GM21526 (cell line): Measurements from ENCODE around the gene RPS15.
"Not testable (repeated sequence)": the region's sequence is repeated elsewhere in the genome, so short reads cannot be mapped to it uniquely, and the experiment has no call there.

Source experiments
- ATAC-seq: cut with Tn5 transposase; IDR thresholded peaks from one replicate; pipeline ENCODE4 v1.9.1; 2021; ENCODE audit warnings: moderate library complexity; ENCODE audit not compliant: unreplicated experiment, low FRiP score

RPS15 gene

DNA sequence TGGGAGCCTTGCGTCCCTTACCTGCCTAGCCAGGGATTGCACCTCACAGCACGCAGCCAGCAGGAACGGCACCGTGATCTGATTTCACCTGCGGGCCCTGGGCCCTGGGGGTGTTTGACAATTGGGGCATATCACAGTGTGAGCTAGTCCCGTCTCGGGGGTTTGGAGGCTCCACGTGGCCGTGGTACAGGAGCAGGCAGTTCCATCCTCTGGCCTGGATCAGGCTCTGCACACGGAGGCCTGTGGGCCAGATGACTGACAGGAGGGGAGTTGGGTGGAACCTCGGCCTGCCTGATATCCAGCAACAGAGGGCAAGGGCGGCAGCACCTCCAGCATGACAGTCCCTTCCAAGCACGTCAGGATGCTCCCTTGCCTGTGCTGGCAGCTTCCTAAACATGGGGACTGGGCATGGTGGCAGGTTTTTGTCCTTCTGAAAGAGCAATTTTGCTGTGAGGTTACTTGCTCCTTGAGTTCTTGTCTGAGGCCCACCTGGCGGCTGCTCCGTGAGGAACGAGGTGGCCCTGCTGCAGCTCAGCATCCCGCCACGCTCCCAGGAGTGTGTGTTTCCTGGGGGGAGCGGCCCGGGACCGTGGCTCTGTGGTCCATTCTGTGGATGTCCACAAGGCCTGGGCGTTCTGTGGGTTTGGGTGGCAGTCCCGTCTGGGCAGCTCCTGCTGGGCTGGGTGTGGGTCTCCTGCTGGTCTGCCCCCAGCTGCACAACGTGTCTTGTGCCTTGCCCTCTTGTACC lies 6.3 kb upstream of the RPS15 start:
- no peak for ATAC-seq

DNA sequence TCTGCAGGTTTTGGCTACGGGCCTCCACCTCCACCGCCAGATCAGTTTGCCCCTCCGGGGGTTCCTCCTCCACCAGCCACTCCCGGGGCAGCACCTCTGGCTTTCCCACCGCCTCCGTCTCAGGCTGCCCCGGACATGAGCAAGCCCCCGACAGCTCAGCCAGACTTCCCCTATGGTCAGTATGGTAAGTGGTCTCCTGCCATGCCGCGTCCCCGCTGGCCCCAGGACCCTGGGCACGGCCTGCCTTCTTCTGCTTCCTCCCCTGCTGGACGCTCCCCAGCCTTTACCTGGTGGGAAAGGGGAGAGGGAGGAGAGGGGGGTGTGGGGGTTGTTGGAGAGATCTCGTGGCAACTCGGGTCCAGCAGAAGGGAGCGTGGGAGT lies 5.7 kb upstream of the RPS15 start:
- no peak for ATAC-seq

DNA sequence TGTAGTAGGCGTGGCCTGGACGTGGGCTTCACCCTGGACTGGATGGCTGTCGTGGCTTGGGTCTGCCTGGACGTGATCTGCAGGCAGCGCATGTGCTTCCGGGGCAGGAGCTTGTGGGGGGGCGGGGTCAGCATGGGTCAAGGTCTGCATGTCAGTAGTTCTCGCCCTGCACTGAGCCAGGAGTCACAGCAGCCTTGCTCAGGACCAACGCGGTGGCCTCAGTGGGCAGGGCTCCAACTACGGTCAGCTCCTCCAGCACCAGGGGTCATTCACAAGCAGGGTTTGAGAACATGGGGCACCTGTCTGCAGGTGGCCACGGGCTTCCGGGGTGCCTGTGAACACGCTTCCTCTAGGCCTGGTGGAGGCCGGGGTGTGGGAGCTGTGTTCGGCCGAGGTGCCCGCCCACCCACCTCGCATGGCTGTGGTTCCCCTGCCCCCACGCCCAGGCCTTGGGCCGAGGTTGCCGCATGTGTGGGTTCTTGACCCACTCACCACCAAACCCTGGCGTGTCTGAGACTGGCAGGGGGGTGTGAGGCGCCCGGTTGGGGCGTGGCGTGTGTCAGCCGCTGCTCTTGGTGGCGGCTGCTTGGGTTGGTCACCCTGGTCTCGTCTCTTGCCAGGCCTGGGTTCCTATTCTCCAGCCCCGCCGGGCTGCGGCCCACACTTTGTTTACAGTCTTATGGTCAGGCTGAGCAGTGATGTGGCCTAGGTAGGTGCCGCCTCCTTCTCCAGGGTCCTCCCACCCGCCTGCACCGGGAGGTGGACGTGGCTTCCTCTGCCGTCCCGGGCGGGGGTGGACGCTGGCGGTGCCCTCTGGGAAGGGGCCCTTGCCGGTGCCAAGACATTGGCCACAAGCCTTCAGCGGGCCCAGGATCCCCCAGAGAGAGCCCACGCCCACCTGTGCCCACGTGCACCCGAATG lies 4.8 kb upstream of the RPS15 start:
- no peak for ATAC-seq

DNA sequence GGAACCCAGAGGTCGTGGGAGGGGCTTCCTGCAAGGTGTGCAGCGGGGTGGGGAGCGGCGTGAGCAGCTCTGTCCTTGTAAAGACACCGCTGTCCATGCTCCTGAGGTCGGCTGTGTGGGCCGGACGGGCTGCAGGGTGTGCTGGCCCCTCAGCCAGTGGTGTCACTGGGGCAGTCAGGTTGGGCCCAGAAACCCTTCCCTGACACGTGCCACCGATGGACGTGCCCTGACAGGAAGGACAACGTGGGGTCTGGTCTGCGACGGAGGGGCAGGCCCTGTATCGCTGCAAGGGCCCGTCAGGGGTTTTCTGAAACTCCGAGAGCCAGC lies 4.2 kb upstream of the RPS15 start:
- no peak for ATAC-seq

GRCh38 chr19:1434577-1435060 lies 3.6 kb upstream of the RPS15 start:
- ATAC-seq: no peak

GRCh38 chr19:1435378-1435989 lies 2.7 kb upstream of the RPS15 start:
- no peak for ATAC-seq

GRCh38 chr19:1437609-1438008 lies 587 bp upstream of the RPS15 start:
- no peak for ATAC-seq

GRCh38 chr19:1438933-1439354 lies 748 bp downstream of the RPS15 start:
- no peak for ATAC-seq

DNA sequence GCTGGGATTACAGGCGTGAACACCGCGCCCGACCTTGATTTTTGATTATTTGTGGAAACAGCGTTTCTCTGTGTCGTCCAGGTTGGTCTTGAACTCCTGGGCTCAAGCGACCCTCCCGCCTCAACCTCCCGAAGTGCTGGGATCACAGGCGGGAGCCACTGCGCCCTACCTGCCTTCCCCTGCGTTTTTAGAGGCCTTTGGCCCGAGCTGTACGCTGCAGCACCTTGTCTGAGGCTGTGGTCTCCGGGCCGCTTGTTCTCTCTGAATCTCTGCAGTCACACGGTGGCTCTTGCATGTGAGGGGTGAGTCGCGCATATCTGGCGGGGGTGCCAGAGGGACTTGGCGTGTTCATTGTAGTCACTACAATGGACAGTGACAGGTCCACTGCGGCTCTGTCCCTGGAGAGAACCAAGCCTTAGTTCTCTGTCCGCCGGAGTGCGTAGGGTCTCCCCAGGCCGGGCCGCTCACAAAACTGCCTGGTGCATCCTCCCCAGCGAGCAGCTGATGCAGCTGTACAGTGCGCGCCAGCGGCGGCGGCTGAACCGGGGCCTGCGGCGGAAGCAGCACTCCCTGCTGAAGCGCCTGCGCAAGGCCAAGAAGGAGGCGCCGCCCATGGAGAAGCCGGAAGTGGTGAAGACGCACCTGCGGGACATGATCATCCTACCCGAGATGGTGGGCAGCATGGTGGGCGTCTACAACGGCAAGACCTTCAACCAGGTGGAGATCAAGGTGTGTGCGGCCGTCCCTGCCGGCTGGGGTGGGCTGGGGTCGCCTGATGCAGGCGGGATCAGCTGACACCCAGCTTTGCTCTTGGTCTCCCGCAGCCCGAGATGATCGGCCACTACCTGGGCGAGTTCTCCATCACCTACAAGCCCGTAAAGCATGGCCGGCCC lies 1.6 kb downstream of the RPS15 start:
- ATAC-seq: not testable (repeated sequence)

DNA sequence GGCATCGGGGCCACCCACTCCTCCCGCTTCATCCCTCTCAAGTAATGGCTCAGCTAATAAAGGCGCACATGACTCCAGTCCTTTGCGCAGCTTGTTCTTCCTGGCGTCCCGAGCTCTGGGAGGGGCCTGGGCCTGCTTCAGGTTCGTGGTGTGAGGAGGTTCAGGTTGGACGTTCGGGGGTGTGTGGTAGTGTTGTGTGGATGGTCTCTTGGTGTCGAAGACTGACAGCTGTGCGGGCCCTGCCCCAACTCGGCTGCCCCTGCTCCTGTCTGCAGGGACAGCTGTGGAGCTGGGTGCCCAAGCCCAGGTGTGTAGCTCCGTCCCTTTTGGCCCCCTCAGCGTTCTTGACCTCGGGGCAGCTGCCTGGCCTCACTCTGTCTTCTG lies 2.2 kb downstream of the RPS15 start:
- no peak for ATAC-seq

DNA sequence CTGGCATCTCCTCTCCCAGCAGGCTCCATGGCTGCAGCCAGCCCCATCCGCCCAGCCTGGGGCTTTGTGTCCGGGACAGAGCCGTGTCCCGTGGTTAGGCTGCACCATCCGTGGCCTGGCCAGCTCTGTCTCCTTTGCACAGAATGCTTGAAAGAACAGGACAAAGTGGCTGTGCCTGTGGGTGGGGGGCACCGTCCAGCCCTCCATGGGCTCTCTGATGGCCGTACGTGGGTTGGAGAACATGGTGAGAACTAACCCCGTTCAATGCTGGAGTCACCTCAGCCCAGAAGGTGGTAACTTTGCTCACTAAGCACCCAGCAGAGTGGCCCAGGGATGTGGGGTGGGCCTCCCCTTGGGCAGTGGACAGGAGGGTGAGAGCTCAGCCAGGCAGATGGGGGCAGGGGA lies 2.8 kb downstream of the RPS15 start:
- ATAC-seq: no peak

- ATAC-seq: no peak
Measured at GRCh38 chr19:1441677-1442438, 3.7 kb downstream of the RPS15 start.

- peak; percentile 47 for ATAC-seq
Measured at GRCh38 chr19:1445185-1445931, 7.2 kb downstream of the RPS15 start.

DNA sequence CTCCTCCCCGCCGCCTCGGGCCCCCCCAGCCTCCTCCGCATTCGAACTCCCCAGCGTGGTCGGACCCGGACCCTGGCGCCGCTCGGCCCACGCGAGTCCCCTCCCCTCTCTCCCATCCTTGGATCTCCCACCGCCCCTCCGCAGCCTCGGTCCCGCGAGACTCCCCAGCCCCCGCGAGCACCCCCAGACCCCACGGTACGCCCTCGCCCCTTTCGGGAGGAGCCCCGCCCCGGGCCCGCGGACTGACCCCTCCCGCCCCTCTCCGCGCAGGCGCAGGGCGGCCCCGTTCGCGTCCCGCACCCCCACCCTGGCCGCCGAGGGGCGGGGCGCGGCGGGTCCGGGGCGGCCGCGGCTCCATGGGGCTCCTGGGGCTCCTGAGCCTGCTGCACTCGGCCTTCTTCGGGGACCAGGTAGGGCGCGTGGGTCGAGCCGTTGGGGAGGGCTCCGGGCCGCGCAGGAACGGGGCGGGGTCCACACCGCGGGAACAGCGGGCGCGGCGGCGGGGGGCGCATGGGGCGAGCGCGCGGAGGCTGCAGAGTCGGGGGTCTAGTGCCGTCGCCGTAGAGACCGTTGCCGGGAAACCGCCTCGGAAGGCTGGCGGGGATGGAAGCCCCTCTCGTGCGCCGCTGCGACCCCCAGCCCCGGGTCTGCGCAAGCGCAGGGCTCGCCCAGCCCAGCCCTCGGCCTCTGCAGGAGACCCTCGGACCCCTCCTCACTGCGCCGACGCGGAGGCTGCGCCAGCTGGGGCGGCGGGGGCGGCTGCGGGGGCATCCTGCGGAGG lies 7.9 kb downstream of the RPS15 start:
- ATAC-seq: no peak

DNA sequence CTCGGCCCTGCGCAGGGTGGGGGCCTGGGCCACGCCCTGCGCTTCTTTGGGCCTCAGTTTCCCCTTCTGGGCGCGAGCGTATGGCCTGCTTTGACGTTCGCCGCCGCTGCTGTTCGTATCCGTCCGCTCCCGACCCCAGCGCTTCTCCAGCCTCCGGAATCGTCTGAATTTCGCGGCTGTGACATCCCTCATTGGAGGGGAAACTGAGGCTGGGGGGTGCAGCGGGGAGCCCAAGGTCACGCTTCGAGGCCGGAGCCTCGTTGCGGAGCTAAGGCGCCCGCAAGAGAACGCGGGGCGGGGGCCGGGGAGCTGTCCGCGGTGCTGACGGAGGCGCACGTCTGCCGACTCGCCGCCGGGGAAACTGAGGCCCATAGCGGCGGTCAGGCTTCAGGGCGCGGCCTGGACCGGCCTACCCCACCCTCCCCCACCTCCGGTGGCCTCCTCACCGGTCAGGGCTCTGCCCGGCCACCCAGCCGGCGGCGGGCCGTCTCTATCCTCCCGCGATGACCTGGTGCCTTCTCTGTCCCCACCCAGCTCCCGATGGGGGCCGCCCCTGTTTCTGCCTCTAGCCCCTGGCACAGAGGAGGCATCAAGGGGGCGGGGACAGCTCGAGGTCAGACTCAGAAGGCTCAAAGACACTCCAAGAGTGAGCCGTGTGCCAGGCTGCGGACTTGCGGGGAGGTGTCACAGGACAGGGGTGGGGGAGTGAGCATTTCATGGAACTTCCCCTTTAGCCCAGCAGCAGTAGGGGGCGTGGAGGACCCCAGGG lies 8.7 kb downstream of the RPS15 start:
- ATAC-seq: no peak

DNA sequence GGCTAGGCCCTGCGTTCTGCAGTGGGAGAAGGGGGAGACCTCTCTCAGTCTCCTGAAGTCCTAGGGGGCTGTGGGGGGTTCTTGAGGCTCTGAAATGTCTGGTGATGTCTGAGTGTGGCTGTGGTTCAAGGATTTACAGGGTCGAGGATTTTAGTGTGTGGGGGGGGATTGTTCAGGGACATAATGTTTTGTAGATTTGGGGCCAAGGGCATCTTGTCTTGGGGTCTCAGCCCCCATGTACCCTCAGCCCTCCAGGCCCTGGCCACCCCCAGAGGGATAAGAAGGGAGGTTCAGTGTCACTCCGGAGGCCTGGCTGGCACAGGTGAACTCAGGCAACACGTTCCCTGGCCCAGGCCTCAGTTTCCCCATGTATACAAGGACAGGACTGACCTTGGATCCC lies 9.3 kb downstream of the RPS15 start:
- ATAC-seq: no peak

GRCh38 chr19:1447944-1448343 lies 9.7 kb downstream of the RPS15 start:
- ATAC-seq: no peak
